ENCODE results near the gene SOX5. TPM values are rescaled to one million over a fixed set of nuclear protein-coding genes. Genes with fewer than 3 reads are reported as not detected.

Gene SOX5
- total and polyA plus RNA-seq, 2 donors (not counting 1 experiment from before 2014, with no cell fraction given), result 3.9 to 17.2 TPM

DNA sequence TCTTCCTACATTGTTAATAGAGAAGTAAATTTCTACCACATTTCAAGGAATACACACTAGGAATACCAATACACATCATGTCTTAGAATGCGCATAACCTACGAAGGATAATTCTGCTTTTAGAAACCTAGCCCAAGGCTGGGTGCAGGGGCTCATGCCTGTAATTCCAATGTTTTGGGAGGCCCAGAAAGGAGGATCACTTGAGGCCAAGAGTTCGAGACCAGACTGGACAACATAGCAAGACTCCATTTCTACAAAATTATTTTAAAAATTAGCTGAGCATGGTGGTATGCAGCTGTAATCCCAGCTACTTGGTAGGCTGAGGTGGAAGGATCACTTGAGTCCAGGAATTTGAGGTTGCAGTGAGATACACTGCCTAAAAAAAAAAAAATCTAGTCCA is 206.9 kb downstream of the SOX5 start:
- TF ChIP-seq CTCF (IDR thresholded peaks at IDR 0.05), result no peak
- no peak for TF ChIP-seq EZH2 (IDR thresholded peaks at IDR 0.05; ENCODE audit: borderline replicate concordance, insufficient read depth, low read depth, low read length, poor library complexity, severe bottlenecking)
- no peaks in the 10 kb centered on the region for H3K79me2 ChIP-seq (ENCODE audit: control insufficient read depth, insufficient read depth, low read length)
- H3K27ac Mint-ChIP-seq, result no peak overlapping the region
- ATAC-seq (ENCODE audit: low read depth), result no peak
- intact Hi-C loops (cut with micrococcal nuclease), result no loop called here
- H3K27me3 ChIP-seq (replicated peaks in 1 of 4; ENCODE audit: control extremely low read depth in 1 of 4, control insufficient read depth in 3 of 4, insufficient read depth in 4 of 4, low read length in 3 of 4), result no peaks in the 10 kb centered on the region
- H2AFZ ChIP-seq (ENCODE audit: insufficient read depth, low read depth, low read length, poor library complexity, severe bottlenecking), result no peak overlapping the region
- H3K4me3 Mint-ChIP-seq, result no peak overlapping the region
- no peak overlapping the region for H3K9ac ChIP-seq (ENCODE audit: low read length)
- no peaks in the 10 kb centered on the region for H3K4me1 ChIP-seq (ENCODE audit: control insufficient read depth in 2 of 2, insufficient read depth in 2 of 2, low read length in 2 of 2)
- POLR2A ChIA-PET, result no interaction called here
- CTCF ChIA-PET, result no interaction called here
- no peak overlapping the region for H3K4me2 ChIP-seq (replicated peaks; ENCODE audit: low read depth, low read length, poor library complexity, severe bottlenecking)
- no peak overlapping the region for H3K27ac ChIP-seq (ENCODE audit: low read length in 2 of 2)
- H3K27me3 Mint-ChIP-seq, result no peaks in the 10 kb centered on the region
- H3K9me3 Mint-ChIP-seq (ENCODE audit: insufficient read depth), result no peaks in the 10 kb centered on the region
- DNase-seq, result no peak
- no peaks in the 10 kb centered on the region for H3K9me3 ChIP-seq (ENCODE audit: control extremely low read depth in 1 of 3, control insufficient read depth in 2 of 3, insufficient read depth in 1 of 3, low read length in 2 of 3)
- no peaks in the 10 kb centered on the region for H4K20me1 ChIP-seq (ENCODE audit: control insufficient read depth, insufficient read depth, low read length, poor library complexity, severe bottlenecking)
- H3K4me3 ChIP-seq (ENCODE audit: control extremely low read depth in 1 of 5, extremely low read depth in 1 of 5, insufficient read depth in 1 of 5, low read depth in 2 of 5, low read length in 4 of 5), result no peak overlapping the region
- H3K36me3 ChIP-seq (replicated peaks in 1 of 2; ENCODE audit: control extremely low read depth in 1 of 2, control insufficient read depth in 1 of 2, extremely low read depth in 1 of 2, insufficient read depth in 2 of 2, low read length in 1 of 2), result peaks cover 0 to under 1% of the 10 kb centered on the region in 2 experiments
- WGBS (ENCODE audit: insufficient coverage), result no CpG with 5 or more reads among the region's 3 CpGs
- H3K4me1 Mint-ChIP-seq, result no peaks in the 10 kb centered on the region

- Mint-ChIP-seq H3K27me3 (no peaks in the 10 kb centered on the region), H3K4me3 (no peak overlapping the region), H3K4me1 (no peaks in the 10 kb centered on the region), H3K9me3 (ENCODE audit: insufficient read depth) (no peaks in the 10 kb centered on the region), H3K27ac (no peak overlapping the region)
- Histone ChIP-seq H3K9me3 (ENCODE audit: control extremely low read depth in 1 of 3, control insufficient read depth in 2 of 3, insufficient read depth in 1 of 3, low read length in 2 of 3) (no peaks in the 10 kb centered on the region), H3K27me3 (replicated peaks in 1 of 4; ENCODE audit: control extremely low read depth in 1 of 4, control insufficient read depth in 3 of 4, insufficient read depth in 4 of 4, low read length in 3 of 4) (no peaks in the 10 kb centered on the region), H3K4me3 (ENCODE audit: control extremely low read depth in 1 of 5, extremely low read depth in 1 of 5, insufficient read depth in 1 of 5, low read depth in 2 of 5, low read length in 4 of 5) (no peak overlapping the region), H3K9ac (ENCODE audit: low read length) (no peak overlapping the region), H4K20me1 (ENCODE audit: control insufficient read depth, insufficient read depth, low read length, poor library complexity, severe bottlenecking) (no peaks in the 10 kb centered on the region), H3K79me2 (ENCODE audit: control insufficient read depth, insufficient read depth, low read length) (no peaks in the 10 kb centered on the region), H2AFZ (ENCODE audit: insufficient read depth, low read depth, low read length, poor library complexity, severe bottlenecking) (no peak overlapping the region), H3K4me1 (ENCODE audit: control insufficient read depth in 2 of 2, insufficient read depth in 2 of 2, low read length in 2 of 2) (no peaks in the 10 kb centered on the region), H3K36me3 (replicated peaks in 1 of 2; ENCODE audit: control extremely low read depth in 1 of 2, control insufficient read depth in 1 of 2, extremely low read depth in 1 of 2, insufficient read depth in 2 of 2, low read length in 1 of 2) (no peaks in the 10 kb centered on the region), H3K4me2 (replicated peaks; ENCODE audit: low read depth, low read length, poor library complexity, severe bottlenecking) (no peak overlapping the region), H3K27ac (ENCODE audit: low read length in 2 of 2) (no peak overlapping the region)
- intact Hi-C loops (cut with micrococcal nuclease), result no loop called here
- ATAC-seq (ENCODE audit: low read depth) (no peak), DNase-seq (no peak)
- WGBS (ENCODE audit: insufficient coverage), result no CpG with 5 or more reads among the region's 4 CpGs
- ChIA-PET CTCF (no interaction called here), POLR2A (no interaction called here)
- no peak for TF ChIP-seq CTCF (IDR thresholded peaks at IDR 0.05)
- TF ChIP-seq EZH2 (IDR thresholded peaks at IDR 0.05; ENCODE audit: borderline replicate concordance, insufficient read depth, low read depth, low read length, poor library complexity, severe bottlenecking), result no peak
Observed at GRCh38 chr12:23731493-23731892, 218.0 kb downstream of the SOX5 start.

Measured in B cell (primary cell).